PFSK-1 (cell line): ENCODE results near the gene IGSF23.

ENCODE experiments used
- FOXP2 ChIP-seq: optimal IDR thresholded peaks from 2 replicates; pipeline ENCODE3; 2011; ENCODE audit warnings: borderline replicate concordance, control low read depth, inconsistent platforms; ENCODE audit not compliant: insufficient read depth; ENCODE audit errors: extremely low read length, extremely low read depth
- POLR2AphosphoS5 ChIP-seq: IDR thresholded peaks from 2 replicates; pipeline ENCODE4 v1.6.1; 2012; ENCODE audit warnings: low read depth, mild to moderate bottlenecking, control low read depth, low read length, moderate library complexity
- SIN3A ChIP-seq: IDR thresholded peaks from 2 replicates; pipeline ENCODE4 v1.6.1; 2012; ENCODE audit warnings: mild to moderate bottlenecking, low read length, moderate library complexity, borderline replicate concordance; ENCODE audit not compliant: insufficient read depth
- TAF1 ChIP-seq: IDR thresholded peaks from 2 replicates; pipeline ENCODE4 v1.6.1; 2012; ENCODE audit warnings: low read length, control low read depth, borderline replicate concordance; ENCODE audit not compliant: insufficient read depth
- TF ChIP-seq, protein P1 (sequence below), 2 experiments: IDR thresholded peaks; 2 replicates each; pipeline versions ENCODE4 v1.6.1 to v1.8.0; 2011 to 2012; ENCODE audit warnings: low read depth in 2 of 2, low read length in 2 of 2, control low read depth in 1 of 2, inconsistent platforms in 1 of 2, mild to moderate bottlenecking in 1 of 2, moderate library complexity in 1 of 2; ENCODE audit not compliant: insufficient read depth in 1 of 2

Gene IGSF23

DNA sequence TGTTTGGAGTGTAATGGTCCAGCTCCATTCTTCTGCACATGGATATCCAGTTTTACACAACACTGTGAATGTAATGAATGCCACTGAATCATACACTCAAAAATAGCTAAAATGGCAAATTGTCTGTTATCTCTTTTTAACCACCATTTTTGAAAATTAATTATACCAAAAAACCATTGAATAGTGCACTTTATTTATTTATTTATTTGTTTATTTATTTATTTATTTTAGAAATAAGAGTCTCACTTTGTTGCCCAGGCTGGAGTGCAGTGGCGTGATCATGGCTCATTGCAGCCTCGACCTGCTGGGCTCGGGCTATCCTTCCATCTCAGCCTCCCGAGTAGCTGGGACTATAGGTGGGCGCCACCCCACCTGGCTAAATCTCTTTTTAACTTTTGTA, 50.6 kb downstream of the IGSF23 start:
- no peak for TF ChIP-seq SIN3A
- TF ChIP-seq TAF1, result no peak
- no peak for TF ChIP-seq POLR2AphosphoS5
- no peak for TF ChIP-seq FOXP2
- TF ChIP-seq, protein P1, sequence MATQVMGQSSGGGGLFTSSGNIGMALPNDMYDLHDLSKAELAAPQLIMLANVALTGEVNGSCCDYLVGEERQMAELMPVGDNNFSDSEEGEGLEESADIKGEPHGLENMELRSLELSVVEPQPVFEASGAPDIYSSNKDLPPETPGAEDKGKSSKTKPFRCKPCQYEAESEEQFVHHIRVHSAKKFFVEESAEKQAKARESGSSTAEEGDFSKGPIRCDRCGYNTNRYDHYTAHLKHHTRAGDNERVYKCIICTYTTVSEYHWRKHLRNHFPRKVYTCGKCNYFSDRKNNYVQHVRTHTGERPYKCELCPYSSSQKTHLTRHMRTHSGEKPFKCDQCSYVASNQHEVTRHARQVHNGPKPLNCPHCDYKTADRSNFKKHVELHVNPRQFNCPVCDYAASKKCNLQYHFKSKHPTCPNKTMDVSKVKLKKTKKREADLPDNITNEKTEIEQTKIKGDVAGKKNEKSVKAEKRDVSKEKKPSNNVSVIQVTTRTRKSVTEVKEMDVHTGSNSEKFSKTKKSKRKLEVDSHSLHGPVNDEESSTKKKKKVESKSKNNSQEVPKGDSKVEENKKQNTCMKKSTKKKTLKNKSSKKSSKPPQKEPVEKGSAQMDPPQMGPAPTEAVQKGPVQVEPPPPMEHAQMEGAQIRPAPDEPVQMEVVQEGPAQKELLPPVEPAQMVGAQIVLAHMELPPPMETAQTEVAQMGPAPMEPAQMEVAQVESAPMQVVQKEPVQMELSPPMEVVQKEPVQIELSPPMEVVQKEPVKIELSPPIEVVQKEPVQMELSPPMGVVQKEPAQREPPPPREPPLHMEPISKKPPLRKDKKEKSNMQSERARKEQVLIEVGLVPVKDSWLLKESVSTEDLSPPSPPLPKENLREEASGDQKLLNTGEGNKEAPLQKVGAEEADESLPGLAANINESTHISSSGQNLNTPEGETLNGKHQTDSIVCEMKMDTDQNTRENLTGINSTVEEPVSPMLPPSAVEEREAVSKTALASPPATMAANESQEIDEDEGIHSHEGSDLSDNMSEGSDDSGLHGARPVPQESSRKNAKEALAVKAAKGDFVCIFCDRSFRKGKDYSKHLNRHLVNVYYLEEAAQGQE (IDR thresholded peaks at IDR 0.05; ENCODE audit: insufficient read depth in 1 of 2, low read depth in 2 of 2, low read length in 2 of 2), result no peak

DNA sequence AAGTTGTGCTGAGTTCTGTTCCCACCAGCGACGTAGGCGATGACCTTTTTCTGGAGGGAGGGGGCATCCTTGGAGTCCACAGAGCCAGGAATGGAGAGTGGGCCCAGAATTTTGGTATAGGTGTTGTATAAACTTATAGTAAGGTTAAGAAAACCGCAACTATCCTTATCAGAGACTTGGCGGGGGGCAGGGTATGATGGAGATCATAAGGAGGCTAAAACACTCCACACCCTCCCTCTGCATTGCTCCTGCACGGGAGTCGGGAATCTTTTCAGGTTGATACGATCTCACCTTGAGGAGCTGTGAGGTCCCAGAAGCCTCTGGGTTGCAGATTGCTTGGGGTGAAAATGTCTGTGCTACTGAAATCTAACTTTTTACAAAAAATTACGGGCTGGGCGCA, 51.6 kb downstream of the IGSF23 start:
- TF ChIP-seq POLR2AphosphoS5, result no peak
- TF ChIP-seq FOXP2, result no peak
- TF ChIP-seq SIN3A, result no peak
- TF ChIP-seq, protein P1 (IDR thresholded peaks at IDR 0.05; ENCODE audit: insufficient read depth in 1 of 2, low read depth in 2 of 2, low read length in 2 of 2), result no peak
- TF ChIP-seq TAF1, result no peak

DNA sequence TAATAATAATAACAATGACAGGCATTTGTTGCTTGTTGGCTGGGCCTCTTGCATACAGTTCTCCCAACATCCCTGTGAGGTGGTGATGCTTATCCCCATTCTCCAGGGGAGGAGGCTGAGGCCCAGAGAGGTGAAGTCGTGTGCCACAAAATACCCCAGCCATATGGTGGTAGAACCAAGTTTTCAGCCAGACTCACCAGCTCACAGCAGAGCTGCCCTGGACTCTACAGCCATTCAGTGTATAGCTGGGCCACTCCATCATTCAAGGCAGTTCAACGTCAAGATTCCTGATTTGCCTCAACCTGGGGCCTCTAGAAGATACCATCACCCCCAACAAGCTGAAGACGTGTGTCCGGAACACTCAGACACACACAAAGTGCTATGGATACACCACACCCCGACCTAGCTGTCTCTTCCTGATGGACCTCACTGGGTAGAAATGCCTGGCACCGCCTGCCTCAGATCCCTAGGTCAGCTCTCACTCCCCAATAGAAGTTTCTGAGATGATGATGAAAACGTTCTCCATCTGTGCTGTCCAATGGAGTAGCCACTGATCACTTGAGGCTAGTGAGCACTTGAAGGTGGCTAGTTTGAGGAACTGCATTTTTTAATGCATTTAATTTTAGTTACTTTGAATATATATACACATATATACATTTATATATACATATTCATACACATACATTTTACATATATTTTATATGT, 53.6 kb downstream of the IGSF23 start:
- TF ChIP-seq SIN3A, result no peak
- TF ChIP-seq TAF1, result no peak
- no peak for TF ChIP-seq POLR2AphosphoS5
- TF ChIP-seq, protein P1 (IDR thresholded peaks at IDR 0.05; ENCODE audit: insufficient read depth in 1 of 2, low read depth in 2 of 2, low read length in 2 of 2), result no peak
- TF ChIP-seq FOXP2, result no peak

DNA sequence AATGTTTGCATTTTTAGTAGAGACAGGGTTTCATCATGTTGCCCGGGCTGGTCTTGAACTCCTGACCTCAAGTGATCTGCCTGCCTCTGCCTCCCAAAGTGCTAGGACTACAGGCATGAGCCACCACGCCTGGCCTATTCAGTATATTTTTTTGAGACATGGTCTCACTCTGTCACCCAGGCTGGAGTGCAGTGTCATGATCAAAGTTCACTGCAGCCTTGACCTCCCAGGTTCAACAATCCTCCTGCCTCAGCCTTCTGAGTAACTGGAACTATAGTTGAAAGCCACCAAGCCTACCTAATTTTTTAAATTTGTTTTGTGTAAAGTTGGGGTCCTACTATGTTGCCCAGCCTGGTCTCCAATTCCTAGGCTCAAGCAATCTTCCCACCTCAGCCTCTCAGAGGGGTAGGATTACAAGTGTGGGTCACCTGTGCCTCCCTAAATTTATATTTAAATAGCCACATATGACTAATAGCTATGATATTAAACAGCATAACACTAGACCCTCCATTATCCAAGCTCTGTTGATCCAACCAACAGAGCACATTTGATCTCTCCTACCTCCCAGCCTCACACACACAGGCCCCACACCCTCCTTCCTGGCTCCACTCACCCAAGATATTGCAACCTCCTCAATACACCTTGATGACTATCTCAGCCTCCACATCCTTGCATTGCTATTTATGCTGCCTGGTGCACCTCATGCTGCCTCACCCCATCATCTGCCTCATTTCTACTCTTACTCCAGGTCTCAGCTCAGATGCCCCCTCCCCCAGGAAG, 55.8 kb downstream of the IGSF23 start:
- TF ChIP-seq POLR2AphosphoS5 (no peak), FOXP2 (no peak), TAF1 (no peak), SIN3A (no peak)
- TF ChIP-seq, protein P1 (IDR thresholded peaks at IDR 0.05; ENCODE audit: insufficient read depth in 1 of 2, low read depth in 2 of 2, low read length in 2 of 2), result no peak
